IPS DF 4.7 (cell line): Measurements from ENCODE around the gene AUTS2.

Experiments
- DNase-seq: peaks from one replicate; pipeline ENCODE4 v3.0.0-alpha.2; 2013; ENCODE audit warnings: low spot score; ENCODE audit errors: extremely low read depth

Gene AUTS2

GRCh38 chr7:69813637-69814240 is 215.5 kb downstream of the AUTS2 start:
- no peak for DNase-seq

- DNase-seq: no peak
Measured at GRCh38 chr7:69814421-69814962, 216.2 kb downstream of the AUTS2 start.

- DNase-seq: no peak
Measured at GRCh38 chr7:69816501-69816900, 218.2 kb downstream of the AUTS2 start.

- DNase-seq: no peak
Measured at GRCh38 chr7:69817121-69817520, 218.8 kb downstream of the AUTS2 start.

- DNase-seq: no peak
Measured at GRCh38 chr7:69817841-69818635, 219.8 kb downstream of the AUTS2 start.

GRCh38 chr7:69818636-69819332 is 220.5 kb downstream of the AUTS2 start:
- no peak for DNase-seq

- DNase-seq: no peak
Measured at GRCh38 chr7:69819333-69819705, 221.0 kb downstream of the AUTS2 start.

- DNase-seq: no peak
Measured at GRCh38 chr7:69820479-69821192, 222.4 kb downstream of the AUTS2 start.

- no peak for DNase-seq
Measured at GRCh38 chr7:69822386-69822785, 224.1 kb downstream of the AUTS2 start.

- no peak for DNase-seq
Measured at GRCh38 chr7:69823151-69823744, 225.0 kb downstream of the AUTS2 start.

- DNase-seq: no peak
Measured at GRCh38 chr7:69825113-69825972, 227.1 kb downstream of the AUTS2 start.

- no peak for DNase-seq
Measured at GRCh38 chr7:69826283-69826682, 228.0 kb downstream of the AUTS2 start.

GRCh38 chr7:69827140-69827539 is 228.9 kb downstream of the AUTS2 start:
- DNase-seq: no peak

- no peak for DNase-seq
Measured at GRCh38 chr7:69827558-69827957, 229.3 kb downstream of the AUTS2 start.

- DNase-seq: no peak
Measured at GRCh38 chr7:69832356-69832755, 234.1 kb downstream of the AUTS2 start.

- no peak for DNase-seq
Measured at GRCh38 chr7:69833964-69834363, 235.7 kb downstream of the AUTS2 start.

- no peak for DNase-seq
Measured at GRCh38 chr7:69836702-69837101, 238.4 kb downstream of the AUTS2 start.

- peak; percentile 82 for DNase-seq
Measured at GRCh38 chr7:69837387-69838068, 239.3 kb downstream of the AUTS2 start.

GRCh38 chr7:69839782-69840181 is 241.5 kb downstream of the AUTS2 start:
- no peak for DNase-seq

- DNase-seq: no peak
Measured at GRCh38 chr7:69840248-69840647, 242.0 kb downstream of the AUTS2 start.
